ENCODE measurements around the gene MACROD1. TPM values are rescaled to one million over a fixed set of nuclear protein-coding genes. Genes with fewer than 3 reads are reported as not detected.

The MACROD1 gene
- total and polyA plus RNA-seq, 2 of the 13 experiments (the other 11 are each of a cell fraction or from before 2014, with no cell fraction given) = 23.1 to 34.5 TPM

DNA sequence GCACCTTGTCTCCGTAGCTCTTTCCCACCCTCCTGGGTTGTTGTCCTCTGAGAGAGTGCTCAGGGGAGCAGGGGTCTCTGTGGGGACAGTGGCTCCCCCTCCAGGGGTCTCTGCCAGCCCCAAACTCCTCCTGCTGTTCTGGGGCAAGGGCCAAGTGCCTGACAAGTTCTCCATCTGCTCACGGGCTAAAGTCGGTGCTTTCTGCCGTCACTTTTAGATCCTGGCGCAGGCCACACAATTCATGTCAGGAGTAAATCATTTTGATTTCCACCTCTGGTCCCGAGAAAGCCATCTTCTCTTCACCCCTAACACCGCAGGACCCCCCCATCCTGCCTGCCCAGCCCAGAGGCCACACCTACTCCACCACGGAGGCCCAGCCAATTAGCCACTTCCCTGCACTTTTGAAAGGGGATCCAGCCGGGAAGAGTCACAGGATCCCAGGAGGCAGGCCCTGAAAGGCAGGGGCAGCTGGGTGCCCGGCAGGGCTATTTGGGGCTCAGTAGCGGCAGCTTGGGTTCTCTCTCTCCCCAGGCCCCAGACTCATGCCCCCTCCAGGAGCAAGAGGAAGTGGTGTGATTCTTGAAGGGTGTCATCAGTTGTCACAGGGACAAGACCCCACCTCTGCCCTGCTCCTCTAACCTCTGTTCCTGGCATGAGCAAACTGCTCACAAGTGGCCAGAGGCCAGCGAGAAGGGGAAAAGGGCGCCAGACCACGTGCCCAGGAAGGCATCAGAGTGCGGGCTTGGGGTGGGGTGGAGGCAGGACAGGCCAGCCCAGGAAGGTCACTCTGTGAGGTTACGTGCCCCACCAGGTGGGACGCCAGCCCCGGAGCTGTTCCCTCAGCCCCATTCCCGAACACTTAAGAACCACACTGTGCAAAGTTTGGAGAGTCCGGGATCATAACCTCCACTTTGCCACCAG lies 1.3 kb downstream of the MACROD1 start (continued):
- no peak for TF ChIP-seq SOX13 (IDR thresholded peaks at IDR 0.05)
- no peak for TF ChIP-seq SOX13 (CRISPR knock-in tag; conservative IDR thresholded peaks at IDR 0.05 in 1 of 2, IDR thresholded peaks at IDR 0.05 in 1 of 2)
- no peak for TF ChIP-seq ZNF772 (CRISPR knock-in tag; IDR thresholded peaks at IDR 0.05)
- TF ChIP-seq KDM1A (CRISPR knock-in tag; IDR thresholded peaks at IDR 0.05) = no peak
- no peak for TF ChIP-seq SATB2 (CRISPR knock-in tag; IDR thresholded peaks at IDR 0.05)
- TF ChIP-seq ZMYM4 (CRISPR knock-in tag; IDR thresholded peaks at IDR 0.05) = no peak
- TF ChIP-seq, protein P1, sequence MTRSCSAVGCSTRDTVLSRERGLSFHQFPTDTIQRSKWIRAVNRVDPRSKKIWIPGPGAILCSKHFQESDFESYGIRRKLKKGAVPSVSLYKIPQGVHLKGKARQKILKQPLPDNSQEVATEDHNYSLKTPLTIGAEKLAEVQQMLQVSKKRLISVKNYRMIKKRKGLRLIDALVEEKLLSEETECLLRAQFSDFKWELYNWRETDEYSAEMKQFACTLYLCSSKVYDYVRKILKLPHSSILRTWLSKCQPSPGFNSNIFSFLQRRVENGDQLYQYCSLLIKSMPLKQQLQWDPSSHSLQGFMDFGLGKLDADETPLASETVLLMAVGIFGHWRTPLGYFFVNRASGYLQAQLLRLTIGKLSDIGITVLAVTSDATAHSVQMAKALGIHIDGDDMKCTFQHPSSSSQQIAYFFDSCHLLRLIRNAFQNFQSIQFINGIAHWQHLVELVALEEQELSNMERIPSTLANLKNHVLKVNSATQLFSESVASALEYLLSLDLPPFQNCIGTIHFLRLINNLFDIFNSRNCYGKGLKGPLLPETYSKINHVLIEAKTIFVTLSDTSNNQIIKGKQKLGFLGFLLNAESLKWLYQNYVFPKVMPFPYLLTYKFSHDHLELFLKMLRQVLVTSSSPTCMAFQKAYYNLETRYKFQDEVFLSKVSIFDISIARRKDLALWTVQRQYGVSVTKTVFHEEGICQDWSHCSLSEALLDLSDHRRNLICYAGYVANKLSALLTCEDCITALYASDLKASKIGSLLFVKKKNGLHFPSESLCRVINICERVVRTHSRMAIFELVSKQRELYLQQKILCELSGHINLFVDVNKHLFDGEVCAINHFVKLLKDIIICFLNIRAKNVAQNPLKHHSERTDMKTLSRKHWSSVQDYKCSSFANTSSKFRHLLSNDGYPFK (CRISPR knock-in tag; IDR thresholded peaks at IDR 0.05; ENCODE audit: borderline replicate concordance) = peak; percentile 27; the same call in 1 of the 2 replicates
- TF ChIP-seq IRX3 (CRISPR knock-in tag; IDR thresholded peaks at IDR 0.05; ENCODE audit: borderline replicate concordance, low read depth) = no peak
- no peak for TF ChIP-seq GLI4 (CRISPR knock-in tag; IDR thresholded peaks at IDR 0.05; ENCODE audit: borderline replicate concordance)
- TF ChIP-seq, protein P2, sequence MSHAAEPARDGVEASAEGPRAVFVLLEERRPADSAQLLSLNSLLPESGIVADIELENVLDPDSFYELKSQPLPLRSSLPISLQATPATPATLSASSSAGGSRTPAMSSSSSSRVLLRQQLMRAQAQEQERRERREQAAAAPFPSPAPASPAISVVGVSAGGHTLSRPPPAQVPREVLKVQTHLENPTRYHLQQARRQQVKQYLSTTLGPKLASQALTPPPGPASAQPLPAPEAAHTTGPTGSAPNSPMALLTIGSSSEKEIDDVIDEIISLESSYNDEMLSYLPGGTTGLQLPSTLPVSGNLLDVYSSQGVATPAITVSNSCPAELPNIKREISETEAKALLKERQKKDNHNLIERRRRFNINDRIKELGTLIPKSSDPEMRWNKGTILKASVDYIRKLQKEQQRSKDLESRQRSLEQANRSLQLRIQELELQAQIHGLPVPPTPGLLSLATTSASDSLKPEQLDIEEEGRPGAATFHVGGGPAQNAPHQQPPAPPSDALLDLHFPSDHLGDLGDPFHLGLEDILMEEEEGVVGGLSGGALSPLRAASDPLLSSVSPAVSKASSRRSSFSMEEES (CRISPR knock-in tag; IDR thresholded peaks at IDR 0.05) = 0 out of 2 replicates have a peak, but pooled peaks have one; percentile 13
- no peak for TF ChIP-seq PPARG (CRISPR knock-in tag; conservative IDR thresholded peaks at IDR 0.05)
- TF ChIP-seq, protein P3, sequence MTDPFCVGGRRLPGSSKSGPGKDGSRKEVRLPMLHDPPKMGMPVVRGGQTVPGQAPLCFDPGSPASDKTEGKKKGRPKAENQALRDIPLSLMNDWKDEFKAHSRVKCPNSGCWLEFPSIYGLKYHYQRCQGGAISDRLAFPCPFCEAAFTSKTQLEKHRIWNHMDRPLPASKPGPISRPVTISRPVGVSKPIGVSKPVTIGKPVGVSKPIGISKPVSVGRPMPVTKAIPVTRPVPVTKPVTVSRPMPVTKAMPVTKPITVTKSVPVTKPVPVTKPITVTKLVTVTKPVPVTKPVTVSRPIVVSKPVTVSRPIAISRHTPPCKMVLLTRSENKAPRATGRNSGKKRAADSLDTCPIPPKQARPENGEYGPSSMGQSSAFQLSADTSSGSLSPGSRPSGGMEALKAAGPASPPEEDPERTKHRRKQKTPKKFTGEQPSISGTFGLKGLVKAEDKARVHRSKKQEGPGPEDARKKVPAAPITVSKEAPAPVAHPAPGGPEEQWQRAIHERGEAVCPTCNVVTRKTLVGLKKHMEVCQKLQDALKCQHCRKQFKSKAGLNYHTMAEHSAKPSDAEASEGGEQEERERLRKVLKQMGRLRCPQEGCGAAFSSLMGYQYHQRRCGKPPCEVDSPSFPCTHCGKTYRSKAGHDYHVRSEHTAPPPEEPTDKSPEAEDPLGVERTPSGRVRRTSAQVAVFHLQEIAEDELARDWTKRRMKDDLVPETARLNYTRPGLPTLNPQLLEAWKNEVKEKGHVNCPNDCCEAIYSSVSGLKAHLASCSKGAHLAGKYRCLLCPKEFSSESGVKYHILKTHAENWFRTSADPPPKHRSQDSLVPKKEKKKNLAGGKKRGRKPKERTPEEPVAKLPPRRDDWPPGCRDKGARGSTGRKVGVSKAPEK (CRISPR knock-in tag; IDR thresholded peaks at IDR 0.05; ENCODE audit: borderline replicate concordance) = no peak
- TF ChIP-seq FOXK1 (CRISPR knock-in tag; IDR thresholded peaks at IDR 0.05; ENCODE audit: borderline replicate concordance, low read depth) = no peak
- no peak for TF ChIP-seq EEA1 (CRISPR knock-in tag; IDR thresholded peaks at IDR 0.05; ENCODE audit: borderline replicate concordance)
- peak; percentile 92 for TF ChIP-seq ZBTB38 (CRISPR knock-in tag; IDR thresholded peaks at IDR 0.05)
- TF ChIP-seq PRPF4 (IDR thresholded peaks at IDR 0.05; ENCODE audit: low read depth, low read length, poor library complexity, severe bottlenecking) = peak; percentile 82
- no peak for TF ChIP-seq ZNF138 (CRISPR knock-in tag; IDR thresholded peaks at IDR 0.05; ENCODE audit: low read depth)
- no peak for TF ChIP-seq ZNF180 (CRISPR knock-in tag; IDR thresholded peaks at IDR 0.05; ENCODE audit: borderline replicate concordance, low read depth)
- TF ChIP-seq, protein P4, sequence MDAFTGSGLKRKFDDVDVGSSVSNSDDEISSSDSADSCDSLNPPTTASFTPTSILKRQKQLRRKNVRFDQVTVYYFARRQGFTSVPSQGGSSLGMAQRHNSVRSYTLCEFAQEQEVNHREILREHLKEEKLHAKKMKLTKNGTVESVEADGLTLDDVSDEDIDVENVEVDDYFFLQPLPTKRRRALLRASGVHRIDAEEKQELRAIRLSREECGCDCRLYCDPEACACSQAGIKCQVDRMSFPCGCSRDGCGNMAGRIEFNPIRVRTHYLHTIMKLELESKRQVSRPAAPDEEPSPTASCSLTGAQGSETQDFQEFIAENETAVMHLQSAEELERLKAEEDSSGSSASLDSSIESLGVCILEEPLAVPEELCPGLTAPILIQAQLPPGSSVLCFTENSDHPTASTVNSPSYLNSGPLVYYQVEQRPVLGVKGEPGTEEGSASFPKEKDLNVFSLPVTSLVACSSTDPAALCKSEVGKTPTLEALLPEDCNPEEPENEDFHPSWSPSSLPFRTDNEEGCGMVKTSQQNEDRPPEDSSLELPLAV (CRISPR knock-in tag; conservative IDR thresholded peaks at IDR 0.05; ENCODE audit: low read depth) = no peak

All from HepG2 (cell line).